ENCODE data around the gene RALY. TPM values are rescaled to one million over a fixed set of nuclear protein-coding genes. Genes with fewer than 3 reads are reported as not detected.

Gene RALY
- total RNA-seq, 1 experiment from 2014 or later: 119 TPM

DNA sequence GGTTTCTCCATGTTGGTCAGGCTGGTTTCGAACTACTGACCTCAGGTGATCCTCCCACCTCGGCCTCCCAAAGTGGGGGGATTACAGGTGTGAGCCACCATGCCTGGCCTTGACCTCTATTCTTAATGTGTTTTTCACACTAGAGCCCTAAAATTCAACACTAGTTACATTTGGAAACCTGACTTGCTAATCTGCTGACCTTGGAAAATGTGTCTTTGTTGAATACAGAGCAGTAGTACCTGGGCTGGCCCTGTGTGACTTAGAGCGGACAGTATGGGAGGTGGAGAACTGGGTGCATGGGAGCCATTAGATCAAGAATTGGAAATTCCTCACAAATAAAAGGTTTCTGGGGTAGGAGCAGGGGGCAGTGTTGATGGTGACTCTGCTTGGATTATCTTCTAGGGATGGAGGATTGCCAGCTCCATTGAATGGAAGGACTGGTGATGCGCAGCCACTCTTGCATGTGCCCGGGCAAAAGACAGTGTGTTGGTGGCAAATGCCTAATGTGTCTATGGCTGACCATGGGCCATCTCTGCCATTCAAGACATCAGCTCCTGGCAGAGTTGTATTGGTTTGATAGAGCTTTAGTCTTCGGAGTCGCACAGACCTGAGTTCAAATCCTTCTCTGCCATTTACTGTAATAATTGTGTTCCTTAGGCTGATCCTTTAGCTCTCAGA lies 53.4 kb downstream of the RALY start:
- Histone ChIP-seq H3K27ac (ENCODE audit: low read depth, low read length) (no peak overlapping the region), H3K9me2 (ENCODE audit: insufficient read depth) (no peaks in the 10 kb centered on the region), H3K27me3 (ENCODE audit: insufficient read depth, low read length) (no peaks in the 10 kb centered on the region), H3K9me3 (ENCODE audit: control insufficient read depth in 1 of 2, insufficient read depth in 1 of 2, low read depth in 1 of 2, low read length in 2 of 2) (no peaks in the 10 kb centered on the region), H3K4me2 (ENCODE audit: low read length) (no peak overlapping the region), H3K4me1 (ENCODE audit: control insufficient read depth in 1 of 2, insufficient read depth in 2 of 2, low read length in 2 of 2) (no peaks in the 10 kb centered on the region), H3K36me3 (ENCODE audit: control insufficient read depth in 1 of 2, insufficient read depth in 2 of 2, low read length in 2 of 2) (no peaks in the 10 kb centered on the region), H3K4me3 (replicated peaks in 1 of 2; ENCODE audit: low read depth in 1 of 2, low read length in 2 of 2) (no peak overlapping the region), H4K20me1 (ENCODE audit: insufficient read depth) (0 out of 2 replicates have a peak, but pooled peaks cover 3% of the 10 kb centered on the region), H3K79me2 (ENCODE audit: insufficient read depth, low read length) (peaks cover 91% of the 10 kb centered on the region), H2AFZ (ENCODE audit: low read depth, low read length, poor library complexity, severe bottlenecking) (no peak overlapping the region), H3K9ac (ENCODE audit: low read length) (no peak overlapping the region)
- DNase-seq (ENCODE audit: low read depth, low spot score) (no peak), ATAC-seq (no peak)
- POLR2A ChIA-PET: no interaction called here
- BruUV-seq (replicated peaks): no TSS peak
- CTCF ChIA-PET: no interaction called here
- intact Hi-C loops (cut with micrococcal nuclease): no loop called here
- RAD21 ChIA-PET (ENCODE audit: low non-redundant PET in 1 of 2, low total read pairs in 2 of 2, uncharacterized antibody in 2 of 2, unreplicated experiment in 2 of 2): no interaction called here
- TF ChIP-seq SIN3A (IDR thresholded peaks at IDR 0.05; ENCODE audit: low read depth) (no peak), TCF7L2 (IDR thresholded peaks at IDR 0.05; ENCODE audit: borderline replicate concordance, extremely low read depth, insufficient read depth, insufficient read length) (no peak), YY1 (IDR thresholded peaks at IDR 0.05; ENCODE audit: extremely low read depth, insufficient replicate concordance, low read depth, low read length) (no peak), SRF (IDR thresholded peaks at IDR 0.05; ENCODE audit: low read depth) (no peak), CTCF (IDR thresholded peaks at IDR 0.05 in 2 of 3, conservative IDR thresholded peaks at IDR 0.05 in 1 of 3; ENCODE audit: borderline replicate concordance in 1 of 3, insufficient read depth in 1 of 3, low read depth in 2 of 3, low read length in 2 of 3) (no peak), ZFX (IDR thresholded peaks at IDR 0.05) (no peak), POLR2AphosphoS5 (IDR thresholded peaks at IDR 0.05; ENCODE audit: low read depth, low read length) (no peak), POLR2A (IDR thresholded peaks at IDR 0.05; ENCODE audit: borderline replicate concordance, extremely low read depth, insufficient read depth, insufficient read length) (no peak), EZH2phosphoT487 (IDR thresholded peaks at IDR 0.05; ENCODE audit: borderline replicate concordance) (no peak), JUND (IDR thresholded peaks at IDR 0.05) (no peak)

Measured in HCT116 (cell line).